GM12878 (cell line): ENCODE measurements around the gene VIPR2. TPM values are rescaled to one million over a fixed set of nuclear protein-coding genes. Genes with fewer than 3 reads are reported as not detected.

Source experiments
- ATAC-seq: fragments of 200-7000 bp; cut with Tn5 transposase; 3 replicates; pipeline ENCODE4 v1.9.1; 2020; ENCODE audit warnings: mild to moderate bottlenecking, moderate library complexity
- BruUV-seq: library from RNA; stranded (reverse); fragments of 400-500 nt; replicated peaks from 2 replicates; lab custom pipeline; 2021; lab: Mats Ljungman, UMichigan
- CTCF ChIA-PET: fragments of 300-600 bp; sonication (Branson Sonifier 250); formaldehyde crosslinking; extraction: SDS; loops from one replicate; lab custom pipeline; 2021; ENCODE audit warnings: inconsistent platforms; lab: Yijun Ruan, JAX
- POLR2A ChIA-PET: fragments of 350-600 bp; formaldehyde crosslinking; extraction: SDS; loops from one replicate; lab custom pipeline; 2021; ENCODE audit warnings: inconsistent platforms; lab: Charles Lee
- RAD21 ChIA-PET: fragments of 300-600 bp; sonication (Branson Sonifier 250); formaldehyde crosslinking; loops from one replicate; lab custom pipeline; 2023; ENCODE audit warnings: antibody characterized with exemption; ENCODE audit not compliant: unreplicated experiment; lab: Charles Lee
- SMC1A ChIA-PET: fragments of 300-600 bp; sonication (Branson Sonifier 250); formaldehyde crosslinking; loops from one replicate; lab custom pipeline; 2023; ENCODE audit not compliant: unreplicated experiment, uncharacterized antibody; lab: Charles Lee
- DNase-seq: peaks from one replicate; pipeline ENCODE4 v3.0.0-alpha.2; 2011; ENCODE audit warnings: low read depth, low spot score
- FAIRE-seq: peaks from 3 replicates; lab custom pipeline; 2011; peaks lifted over from hg19 to GRCh38; lab: Jason Lieb, UNC
- H2AFZ ChIP-seq: 2 replicates; pipeline ENCODE4 v1.6.0; 2011; ENCODE audit warnings: low read depth, low read length, control low read depth; ENCODE audit not compliant: control insufficient read depth
- H3K27ac ChIP-seq: 2 replicates; pipeline ENCODE4 v1.5.1; 2011; ENCODE audit warnings: control low read depth; ENCODE audit not compliant: control insufficient read depth, insufficient read depth
- H3K27me3 ChIP-seq, 2 experiments: replicated peaks in 1 of 2; 2 replicates each; pipeline versions ENCODE4 v1.6.0 to v1.6.1; 2011; ENCODE audit warnings: low read length in 1 of 2; ENCODE audit not compliant: control insufficient read depth in 2 of 2, insufficient read depth in 2 of 2
- H3K36me3 ChIP-seq, 2 experiments: 2 replicates each; pipeline ENCODE4 v1.5.1; 2011; ENCODE audit warnings: low read length in 1 of 2; ENCODE audit not compliant: control insufficient read depth in 2 of 2, insufficient read depth in 2 of 2
- H3K4me1 ChIP-seq: 2 replicates; pipeline ENCODE4 v1.6.1; 2011; ENCODE audit warnings: mild to moderate bottlenecking, low read length, moderate library complexity, mixed read lengths; ENCODE audit not compliant: control insufficient read depth, insufficient read depth
- H3K4me2 ChIP-seq: 2 replicates; pipeline ENCODE4 v1.6.0; 2011; ENCODE audit warnings: control low read depth; ENCODE audit not compliant: control insufficient read depth, insufficient read depth
- H3K4me3 ChIP-seq: fragments of 200-600 bp; sonication (generic); 2 replicates; pipeline ENCODE4 v1.5.1; 2016
- H3K79me2 ChIP-seq: 2 replicates; pipeline ENCODE4 v1.6.0; 2011; ENCODE audit warnings: low read length; ENCODE audit not compliant: control insufficient read depth, insufficient read depth
- H3K9ac ChIP-seq: 2 replicates; pipeline ENCODE4 v1.8.0; 2011; ENCODE audit warnings: low read length, control low read depth, mixed read lengths; ENCODE audit not compliant: control insufficient read depth, insufficient read depth
- H3K9me3 ChIP-seq: replicated peaks from 3 replicates; pipeline ENCODE4 v1.5.1; 2011; ENCODE audit warnings: mild to moderate bottlenecking, low read length; ENCODE audit not compliant: control insufficient read depth, insufficient read depth
- H4K20me1 ChIP-seq: 2 replicates; pipeline ENCODE4 v1.6.0; 2011; ENCODE audit not compliant: control insufficient read depth, insufficient read depth
- ATF2 ChIP-seq: IDR thresholded peaks from 2 replicates; pipeline ENCODE4 v1.6.1; 2012; ENCODE audit warnings: low read length, inconsistent platforms
- EED ChIP-seq: sonication (generic); IDR thresholded peaks from 2 replicates; pipeline ENCODE4 v1.6.1; 2016; ENCODE audit warnings: antibody characterized with exemption, low read depth
- IKZF1 ChIP-seq: fragments of 450-650 bp; conservative IDR thresholded peaks from 2 replicates; pipeline ENCODE4 v1.6.1; 2017; ENCODE audit warnings: antibody characterized with exemption, mild to moderate bottlenecking
- JUNB ChIP-seq: IDR thresholded peaks from 2 replicates; pipeline ENCODE4 v1.6.1; 2016; ENCODE audit warnings: antibody characterized with exemption, mild to moderate bottlenecking
- NKRF ChIP-seq: fragments of 450-650 bp; conservative IDR thresholded peaks from 2 replicates; pipeline ENCODE4 v1.6.1; 2017; ENCODE audit warnings: mild to moderate bottlenecking, moderate library complexity
- RAD51 ChIP-seq: fragments of 450-650 bp; IDR thresholded peaks from 2 replicates; pipeline ENCODE4 v1.6.1; 2016; ENCODE audit warnings: moderate library complexity, mild to moderate bottlenecking, inconsistent platforms
- SPI1 ChIP-seq: IDR thresholded peaks from 2 replicates; pipeline ENCODE4 v1.6.1; 2011; ENCODE audit warnings: low read depth, mild to moderate bottlenecking, low read length, moderate library complexity, borderline replicate concordance; ENCODE audit not compliant: insufficient read depth
- ZNF217 ChIP-seq: fragments of 450-650 bp; IDR thresholded peaks from 2 replicates; pipeline ENCODE4 v1.6.1; 2017; ENCODE audit warnings: antibody characterized with exemption, mild to moderate bottlenecking
- WGBS: methylation state at CpG from one replicate; pipeline ENCODE4 v1.1.6; 2016; ENCODE audit warnings: low lambda C conversion rate; ENCODE audit not compliant: insufficient replicate concordance, insufficient coverage; ENCODE audit errors: missing lambda C conversion rate; 5-methylcytosine and 5-hydroxymethylcytosine counted together
- in situ Hi-C: fragments of 300-500 bp; cut with MboI; formaldehyde crosslinking; loops from 9 replicates; pipeline ENCODE4 v1.14.3; 2018; ENCODE audit warnings: mixed read lengths
- intact Hi-C: fragments of 100-400 bp; cut with micrococcal nuclease; formaldehyde crosslinking; loops from one replicate; pipeline ENCODE4 v1.14.2; 2022; ENCODE audit not compliant: unreplicated experiment
- polyA plus RNA-seq, 11 experiments: library from polyadenylated mRNA; depleted of rRNA in 4 of 11; unstranded in 6 of 11; stranded (reverse) in 5 of 11; fragments of >200 nt; fragmentation: Nextera tagmentation in 4 of 11; fragmentation: Illumina TruSeq in 1 of 11; extraction: Ambion mirVana in 4 of 11; extraction: Trizol in 1 of 11; gene quantifications; 1 replicate in 1 of 11; 2 replicates in 10 of 11; pipeline versions ENCODE4 v1.2.1 to v1.2.3, GENCODE V29; 2011 to 2016; ENCODE audit warnings: inconsistent platforms in 2 of 11, missing spikeins in 2 of 11, low read depth in 1 of 11
- total RNA-seq, 4 experiments: library from RNA; depleted of rRNA in 3 of 4; stranded (reverse); fragments of >200 nt in 3 of 4; fragmentation: Illumina TruSeq in 1 of 4; extraction: Trizol in 1 of 4; gene quantifications; 2 replicates each; pipeline versions ENCODE4 v1.2.1 to v1.2.3, GENCODE V29; 2013 to 2021

The VIPR2 gene
- total and polyA plus RNA-seq, 10 of the 15 experiments (the other 5 are each of a cell fraction or from before 2014, with no cell fraction given): not detected

GRCh38 chr7:159109653-159110035, 35.0 kb downstream of the VIPR2 start (continued):
- no peak for TF ChIP-seq ATF2

GRCh38 chr7:159108941-159109652, 35.6 kb downstream of the VIPR2 start:
- ATAC-seq (no peak), FAIRE-seq (no peak), DNase-seq (no peak)
- H3K36me3 ChIP-seq: no peaks in the 10 kb centered on the region
- intact Hi-C loops (no loop called here), in situ Hi-C loops (no loop called here)
- no peaks in the 10 kb centered on the region for H3K79me2 ChIP-seq
- H2AFZ ChIP-seq: no peak overlapping the region
- 23% methylated on average over 8 of the region's 9 CpGs for WGBS
- H3K9ac ChIP-seq: no peak overlapping the region
- TF ChIP-seq ZNF217: no peak
- TF ChIP-seq EED: no peak
- no peak for TF ChIP-seq IKZF1
- no peak for TF ChIP-seq NKRF
- TF ChIP-seq SPI1: no peak
- no peak for TF ChIP-seq RAD51
- TF ChIP-seq JUNB: no peak
- ChIA-PET SMC1A (no interaction called here), POLR2A (no interaction called here), CTCF (interaction anchor here (0.7 kb wide), 1 partner anchor 51 kb away, joined by 3 read pairs; no protein-coding TSS in a partner anchor), RAD21 (no interaction called here)
- no peak overlapping the region for H3K27ac ChIP-seq
- no peak overlapping the region for H3K4me2 ChIP-seq
- no TSS peak for BruUV-seq
- no peaks in the 10 kb centered on the region; a peak in 1 of 4 replicates for H3K27me3 ChIP-seq
- no peak overlapping the region for H3K4me3 ChIP-seq
- H3K9me3 ChIP-seq: no peaks in the 10 kb centered on the region
- H4K20me1 ChIP-seq: no peaks in the 10 kb centered on the region
- no peaks in the 10 kb centered on the region for H3K4me1 ChIP-seq
